ENCODE results near the gene CLEC1B. TPM values are rescaled to one million over a fixed set of nuclear protein-coding genes. Genes with fewer than 3 reads are reported as not detected.

CLEC1B gene
- total RNA-seq, 3 donors from 2014 or later, result not detected

DNA sequence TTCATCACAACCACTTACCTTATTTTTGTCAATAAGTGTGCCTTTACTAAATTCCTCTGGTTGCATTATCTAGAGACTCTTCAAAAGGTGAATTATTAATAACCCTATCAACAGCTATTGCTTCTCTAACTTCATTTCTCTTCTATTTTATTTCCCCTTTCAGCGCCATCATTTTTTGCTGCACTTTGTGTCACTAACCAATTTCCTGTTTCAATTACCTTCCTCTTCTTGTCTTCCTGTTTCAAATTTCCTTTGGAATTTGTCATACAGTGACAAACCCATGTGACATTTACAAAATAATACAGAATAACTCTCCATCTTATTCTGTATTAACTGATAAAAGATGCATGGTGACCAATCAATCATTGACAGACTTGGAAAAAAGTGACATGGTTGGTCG, 54.5 kb downstream of the CLEC1B start:
- Histone ChIP-seq H3K27me3 (peaks cover 0 to 9% of the 10 kb centered on the region in 2 donors), H3K36me3 (no peaks in the 10 kb centered on the region), H3K27ac (no peak overlapping the region), H3K4me1 (no peaks in the 10 kb centered on the region), H3K9me3 (no peaks in the 10 kb centered on the region), H3K4me3 (no peak overlapping the region)
- DNase-seq (ENCODE audit: low spot score in 2 of 2), result no peak
- intact Hi-C loops (cut with DNase I; ENCODE audit: low total_unique reads), result no loop called here
- TF ChIP-seq POLR2AphosphoS5 (IDR thresholded peaks at IDR 0.05) (no peak), POLR2A (IDR thresholded peaks at IDR 0.05) (no peak)
- TF ChIP-seq, protein P1, sequence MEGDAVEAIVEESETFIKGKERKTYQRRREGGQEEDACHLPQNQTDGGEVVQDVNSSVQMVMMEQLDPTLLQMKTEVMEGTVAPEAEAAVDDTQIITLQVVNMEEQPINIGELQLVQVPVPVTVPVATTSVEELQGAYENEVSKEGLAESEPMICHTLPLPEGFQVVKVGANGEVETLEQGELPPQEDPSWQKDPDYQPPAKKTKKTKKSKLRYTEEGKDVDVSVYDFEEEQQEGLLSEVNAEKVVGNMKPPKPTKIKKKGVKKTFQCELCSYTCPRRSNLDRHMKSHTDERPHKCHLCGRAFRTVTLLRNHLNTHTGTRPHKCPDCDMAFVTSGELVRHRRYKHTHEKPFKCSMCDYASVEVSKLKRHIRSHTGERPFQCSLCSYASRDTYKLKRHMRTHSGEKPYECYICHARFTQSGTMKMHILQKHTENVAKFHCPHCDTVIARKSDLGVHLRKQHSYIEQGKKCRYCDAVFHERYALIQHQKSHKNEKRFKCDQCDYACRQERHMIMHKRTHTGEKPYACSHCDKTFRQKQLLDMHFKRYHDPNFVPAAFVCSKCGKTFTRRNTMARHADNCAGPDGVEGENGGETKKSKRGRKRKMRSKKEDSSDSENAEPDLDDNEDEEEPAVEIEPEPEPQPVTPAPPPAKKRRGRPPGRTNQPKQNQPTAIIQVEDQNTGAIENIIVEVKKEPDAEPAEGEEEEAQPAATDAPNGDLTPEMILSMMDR (IDR thresholded peaks at IDR 0.05), result no peak

DNA sequence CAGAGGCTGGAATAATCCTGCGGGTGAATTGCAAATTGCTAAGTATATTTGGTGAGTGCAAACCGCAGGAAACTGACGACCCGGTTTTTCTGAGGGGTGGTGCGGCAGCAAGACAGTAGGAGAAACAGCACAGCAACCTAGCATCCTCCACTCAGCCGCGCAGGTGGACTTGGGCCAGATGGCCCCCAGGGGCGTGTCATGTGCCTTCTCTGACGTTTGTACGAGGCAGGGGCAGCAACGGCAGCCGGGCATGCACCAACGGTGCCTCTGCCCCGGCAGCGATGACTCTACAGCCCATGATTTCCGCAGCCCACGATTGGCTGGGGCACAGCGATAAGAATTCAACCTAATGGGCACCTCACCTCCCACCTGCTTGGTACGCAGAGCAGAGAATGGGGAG, 55.7 kb downstream of the CLEC1B start:
- no peak for TF ChIP-seq POLR2A (IDR thresholded peaks at IDR 0.05)
- TF ChIP-seq, protein P1 (IDR thresholded peaks at IDR 0.05), result no peak
- no peak for TF ChIP-seq POLR2AphosphoS5 (IDR thresholded peaks at IDR 0.05)
- intact Hi-C loops (cut with DNase I; ENCODE audit: low total_unique reads), result no loop called here
- no peak for DNase-seq (ENCODE audit: low spot score in 2 of 2)
- Histone ChIP-seq H3K27me3 (peaks cover 0 to 9% of the 10 kb centered on the region in 2 donors), H3K9me3 (no peaks in the 10 kb centered on the region), H3K4me3 (peak overlapping the region in 1 of 3 donors; percentile 12), H3K36me3 (no peaks in the 10 kb centered on the region), H3K27ac (no peak overlapping the region), H3K4me1 (no peaks in the 10 kb centered on the region)

Other genes with a start within 250 kb of the CLEC1B start
- gene CD69, start 238.2 kb downstream of the CLEC1B start, total RNA-seq, result 10 to 100 TPM in 2 of 3 donors, 1 to 10 TPM in 1; 7.4 to 21.4 (median 11.5) TPM
- gene KLRF1, start 171.6 kb downstream of the CLEC1B start, total RNA-seq, result under 1 TPM in 2 of 3 donors, not detected in 1; 0.32 to 0.44 TPM
- 10 to 100 TPM; 18.4 to 36.1 (median 29.3) TPM for gene CLEC2B, start 129.8 kb downstream of the CLEC1B start, total RNA-seq
- not detected for gene KLRF2, start 117.6 kb downstream of the CLEC1B start, total RNA-seq
- not detected for gene CLEC2A, start 66.8 kb downstream of the CLEC1B start, total RNA-seq
- 1 to 10 TPM in 2 of 3 donors, not detected in 1; 1.6 to 1.9 TPM for gene CLEC12A, start 27.7 kb downstream of the CLEC1B start, total RNA-seq
- under 1 TPM in 1 of 3 donors, not detected in 2; 0.16 TPM for gene CLEC12B, start 11.5 kb upstream of the CLEC1B start, total RNA-seq
- not detected for gene CLEC9A, start 31.6 kb upstream of the CLEC1B start, total RNA-seq
- gene CLEC1A, start 99.9 kb upstream of the CLEC1B start, total RNA-seq, result 1 to 10 TPM; 1.9 to 6.9 (median 4.3) TPM
- 10 to 100 TPM in 2 of 3 donors, 1 to 10 TPM in 1; 5.2 to 14.7 (median 13.8) TPM for gene CLEC7A, start 131.1 kb upstream of the CLEC1B start, total RNA-seq
- gene OLR1, start 173.0 kb upstream of the CLEC1B start, total RNA-seq, result 10 to 100 TPM in 1 of 3 donors, 1 to 10 TPM in 1, not detected in 1; 3.3 to 17.1 TPM
- under 1 TPM in 2 of 3 donors, not detected in 1; 0.33 to 0.44 TPM for gene TMEM52B, start 179.9 kb upstream of the CLEC1B start, total RNA-seq
- 100 to 1,000 TPM; 146 to 182 (median 155) TPM for gene GABARAPL1, start 213.8 kb upstream of the CLEC1B start, total RNA-seq

Data from breast epithelium (tissue), 4 donors.